ENCODE measurements around the gene HP1BP3. TPM values are rescaled to one million over a fixed set of nuclear protein-coding genes. Genes with fewer than 3 reads are reported as not detected.

HP1BP3 gene
- total RNA-seq, 6 donors from 2014 or later: 140 to 731 (median 274) TPM

DNA sequence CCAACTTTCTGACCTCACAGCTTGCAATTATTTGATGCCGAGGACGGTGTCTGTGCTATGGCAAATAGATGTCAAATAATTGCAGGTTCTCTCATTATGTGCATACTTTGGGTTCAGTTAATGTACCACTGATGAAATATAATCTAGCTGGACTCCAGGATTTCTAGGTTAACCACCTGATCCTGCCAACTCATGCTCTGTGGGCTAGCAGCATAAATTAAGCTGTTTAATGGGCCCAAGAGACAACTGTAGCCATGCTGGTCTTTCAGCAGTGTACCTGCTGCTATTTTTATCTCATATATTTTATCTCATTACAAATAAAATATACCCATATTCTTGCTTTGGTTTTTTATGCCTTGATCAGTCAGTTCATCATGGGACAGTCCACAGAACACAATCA is 43.3 kb upstream of the HP1BP3 start:
- Histone ChIP-seq H3K9me3 (no peaks in the 10 kb centered on the region), H3K4me1 (no peaks in the 10 kb centered on the region), H3K27me3 (no peaks in the 10 kb centered on the region), H3K4me3 (no peak overlapping the region), H3K36me3 (peaks cover 6 to 23% (median 12%) of the 10 kb centered on the region in 4 donors), H3K27ac (no peak overlapping the region)
- DNase-seq: no peak
- 93 to 100% methylated on average over 2 of the region's 2 CpGs for WGBS, 2 donors
- no peak for ATAC-seq (ENCODE audit: low FRiP score in 2 of 2)
- TF ChIP-seq, protein P1, sequence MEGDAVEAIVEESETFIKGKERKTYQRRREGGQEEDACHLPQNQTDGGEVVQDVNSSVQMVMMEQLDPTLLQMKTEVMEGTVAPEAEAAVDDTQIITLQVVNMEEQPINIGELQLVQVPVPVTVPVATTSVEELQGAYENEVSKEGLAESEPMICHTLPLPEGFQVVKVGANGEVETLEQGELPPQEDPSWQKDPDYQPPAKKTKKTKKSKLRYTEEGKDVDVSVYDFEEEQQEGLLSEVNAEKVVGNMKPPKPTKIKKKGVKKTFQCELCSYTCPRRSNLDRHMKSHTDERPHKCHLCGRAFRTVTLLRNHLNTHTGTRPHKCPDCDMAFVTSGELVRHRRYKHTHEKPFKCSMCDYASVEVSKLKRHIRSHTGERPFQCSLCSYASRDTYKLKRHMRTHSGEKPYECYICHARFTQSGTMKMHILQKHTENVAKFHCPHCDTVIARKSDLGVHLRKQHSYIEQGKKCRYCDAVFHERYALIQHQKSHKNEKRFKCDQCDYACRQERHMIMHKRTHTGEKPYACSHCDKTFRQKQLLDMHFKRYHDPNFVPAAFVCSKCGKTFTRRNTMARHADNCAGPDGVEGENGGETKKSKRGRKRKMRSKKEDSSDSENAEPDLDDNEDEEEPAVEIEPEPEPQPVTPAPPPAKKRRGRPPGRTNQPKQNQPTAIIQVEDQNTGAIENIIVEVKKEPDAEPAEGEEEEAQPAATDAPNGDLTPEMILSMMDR (IDR thresholded peaks at IDR 0.05): no peak
- TF ChIP-seq EP300 (IDR thresholded peaks at IDR 0.05): no peak
- TF ChIP-seq POLR2AphosphoS5 (IDR thresholded peaks at IDR 0.05): no peak
- TF ChIP-seq POLR2A (IDR thresholded peaks at IDR 0.05): no peak

DNA sequence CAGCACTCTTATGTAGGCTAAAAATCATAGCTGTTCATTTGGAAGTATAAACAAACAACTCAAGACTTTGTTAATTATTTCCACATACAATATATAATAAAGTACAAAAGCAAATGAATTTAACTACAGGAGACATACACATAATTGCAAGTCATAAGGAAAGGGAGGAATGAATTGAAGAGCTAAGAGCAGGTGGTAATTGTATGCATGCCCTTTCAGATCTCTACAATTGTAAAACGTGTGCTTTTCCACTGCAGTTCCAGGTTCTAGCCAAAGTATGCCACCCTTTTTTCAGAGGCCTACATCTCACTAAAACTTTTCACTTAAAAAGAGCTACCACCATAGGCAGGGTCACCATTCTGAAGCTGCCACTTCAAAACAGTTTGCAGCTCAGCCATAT is 42.8 kb upstream of the HP1BP3 start:
- 80 to 90% methylated on average over 1 of the region's 1 CpG for WGBS, 2 donors
- Histone ChIP-seq H3K36me3 (peaks cover 6 to 24% (median 12%) of the 10 kb centered on the region in 4 donors), H3K4me1 (no peaks in the 10 kb centered on the region), H3K27me3 (no peaks in the 10 kb centered on the region), H3K27ac (no peak overlapping the region), H3K4me3 (no peak overlapping the region), H3K9me3 (no peaks in the 10 kb centered on the region)
- no peak for TF ChIP-seq POLR2A (IDR thresholded peaks at IDR 0.05)
- no peak for TF ChIP-seq EP300 (IDR thresholded peaks at IDR 0.05)
- TF ChIP-seq POLR2AphosphoS5 (IDR thresholded peaks at IDR 0.05): no peak
- TF ChIP-seq, protein P1 (IDR thresholded peaks at IDR 0.05): no peak
- ATAC-seq (ENCODE audit: low FRiP score in 2 of 2) (no peak), DNase-seq (no peak)

DNA sequence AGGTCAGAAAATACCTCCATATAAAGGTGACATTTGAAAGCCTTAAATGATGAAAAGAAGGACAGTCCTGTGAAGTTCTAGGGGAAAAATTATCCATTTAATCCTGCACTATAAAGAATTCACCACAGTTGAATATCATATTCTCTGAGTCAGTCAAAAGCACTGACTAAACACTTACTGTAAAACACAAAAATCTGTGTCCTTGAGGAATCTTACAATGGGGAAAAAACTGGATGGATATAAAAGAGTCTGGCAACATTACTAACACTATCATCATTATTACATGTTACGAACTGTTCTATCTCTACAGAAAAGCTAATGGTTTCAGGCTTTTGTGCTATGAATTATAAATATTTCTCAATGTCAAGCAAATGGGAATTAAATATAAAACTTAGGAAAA is 42.4 kb upstream of the HP1BP3 start:
- no peak overlapping the region for H3K27ac ChIP-seq
- ATAC-seq (ENCODE audit: low FRiP score in 2 of 2) (no peak), DNase-seq (no peak)
- no peak overlapping the region for H3K4me3 ChIP-seq
- H3K4me1 ChIP-seq: no peaks in the 10 kb centered on the region
- no peaks in the 10 kb centered on the region for H3K27me3 ChIP-seq
- H3K36me3 ChIP-seq: peaks cover 6 to 28% (median 12%) of the 10 kb centered on the region in 4 donors
- 92 to 98% methylated on average over 1 of the region's 1 CpG for WGBS, 2 donors
- TF ChIP-seq, protein P1 (IDR thresholded peaks at IDR 0.05): no peak
- TF ChIP-seq POLR2A (IDR thresholded peaks at IDR 0.05) (no peak), EP300 (IDR thresholded peaks at IDR 0.05) (no peak), POLR2AphosphoS5 (IDR thresholded peaks at IDR 0.05) (no peak)
- H3K9me3 ChIP-seq: no peaks in the 10 kb centered on the region

DNA sequence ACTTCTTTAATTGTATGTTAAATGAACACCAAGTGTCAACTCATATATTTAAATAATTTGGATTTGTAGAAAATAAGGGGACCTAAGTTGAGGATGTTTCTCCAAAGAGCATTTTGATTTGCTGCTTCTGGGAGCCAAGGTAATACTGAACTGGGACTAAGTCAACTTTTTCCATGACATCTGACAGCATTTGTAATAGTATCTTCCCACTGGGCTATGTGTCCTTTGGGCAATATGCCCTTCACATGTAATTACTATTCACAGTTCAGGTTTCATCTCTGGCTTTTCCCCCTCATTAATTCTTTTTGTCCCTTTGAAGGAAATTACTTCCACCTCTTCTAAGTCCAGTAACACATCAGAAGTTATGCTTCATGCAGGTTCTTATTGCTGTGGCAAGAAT is 36.7 kb upstream of the HP1BP3 start:
- H3K36me3 ChIP-seq: peaks cover 6 to 41% (median 10%) of the 10 kb centered on the region in 4 donors
- no peak overlapping the region for H3K4me3 ChIP-seq
- H3K4me1 ChIP-seq: no peaks in the 10 kb centered on the region
- no peaks in the 10 kb centered on the region for H3K9me3 ChIP-seq
- H3K27ac ChIP-seq: no peak overlapping the region
- no peak for ATAC-seq (ENCODE audit: low FRiP score in 2 of 2)
- TF ChIP-seq POLR2A (IDR thresholded peaks at IDR 0.05) (no peak), EP300 (IDR thresholded peaks at IDR 0.05) (no peak), POLR2AphosphoS5 (IDR thresholded peaks at IDR 0.05) (no peak)
- TF ChIP-seq, protein P1 (IDR thresholded peaks at IDR 0.05): no peak
- no peak for DNase-seq
- no peaks in the 10 kb centered on the region for H3K27me3 ChIP-seq

DNA sequence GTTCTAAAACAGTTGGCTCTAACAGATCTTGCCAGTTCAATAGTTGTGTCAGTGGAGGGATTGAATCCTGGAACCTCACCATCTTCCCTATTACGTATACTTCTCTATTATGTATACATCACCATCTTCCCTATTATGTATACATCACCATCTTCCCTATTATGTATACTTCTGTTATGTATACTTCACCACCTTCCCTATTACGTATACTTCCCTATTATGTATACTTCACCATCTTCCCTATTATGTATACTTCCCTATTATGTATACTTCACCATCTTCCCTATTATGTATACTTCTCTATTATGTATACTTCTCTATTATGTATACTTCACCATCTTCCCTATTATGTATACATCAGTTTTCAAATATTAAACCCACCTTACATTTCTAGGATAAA is 34.4 kb upstream of the HP1BP3 start:
- Histone ChIP-seq H3K4me1 (no peaks in the 10 kb centered on the region), H3K9me3 (no peaks in the 10 kb centered on the region), H3K36me3 (peaks cover 0 to 35% (median 0%) of the 10 kb centered on the region in 4 donors), H3K27me3 (no peaks in the 10 kb centered on the region), H3K27ac (no peak overlapping the region), H3K4me3 (no peak overlapping the region)
- TF ChIP-seq EP300 (IDR thresholded peaks at IDR 0.05) (no peak), POLR2AphosphoS5 (IDR thresholded peaks at IDR 0.05) (no peak), POLR2A (IDR thresholded peaks at IDR 0.05) (no peak)
- TF ChIP-seq, protein P1 (IDR thresholded peaks at IDR 0.05): no peak
- 37 to 44% methylated on average over 2 of the region's 2 CpGs for WGBS, 2 donors
- DNase-seq (no peak), ATAC-seq (ENCODE audit: low FRiP score in 2 of 2) (no peak)

Data from upper lobe of left lung (tissue), 6 donors.